Keratinocyte (primary cell): ENCODE measurements around the gene FMN1. TPM values are rescaled to one million over a fixed set of nuclear protein-coding genes. Genes with fewer than 3 reads are reported as not detected.

Source experiments
- DNase-seq: peaks from one replicate; pipeline ENCODE4 v3.0.0-alpha.2; 2011; ENCODE audit warnings: low read depth, missing footprints, low spot score
- FAIRE-seq: peaks from 2 replicates; lab custom pipeline; 2011; peaks lifted over from hg19 to GRCh38; lab: Jason Lieb, UNC
- H2AFZ ChIP-seq: 2 replicates; pipeline ENCODE4 v1.6.0; 2012; ENCODE audit warnings: low read length, control low read depth, inconsistent platforms; ENCODE audit not compliant: control insufficient read depth
- H3K27ac ChIP-seq: 2 replicates; pipeline ENCODE4 v1.5.1; 2011; ENCODE audit warnings: low read length; ENCODE audit not compliant: control insufficient read depth, insufficient read depth
- H3K27me3 ChIP-seq: 3 replicates; pipeline ENCODE4 v1.6.0; 2011; ENCODE audit warnings: low read length; ENCODE audit not compliant: control insufficient read depth, insufficient read depth; ENCODE audit errors: extremely low read depth
- H3K36me3 ChIP-seq, 2 experiments: 2 replicates in 1 of 2; 3 replicates in 1 of 2; pipeline ENCODE4 v1.5.1; 2011; ENCODE audit warnings: low read length in 2 of 2, mild to moderate bottlenecking in 1 of 2; ENCODE audit not compliant: control insufficient read depth in 2 of 2, insufficient read depth in 2 of 2; ENCODE audit errors: extremely low read depth in 1 of 2
- H3K4me1 ChIP-seq: 3 replicates; pipeline ENCODE4 v1.5.1; 2011; ENCODE audit warnings: low read length; ENCODE audit not compliant: control insufficient read depth, insufficient read depth; ENCODE audit errors: extremely low read depth
- H3K4me2 ChIP-seq: 3 replicates; pipeline ENCODE4 v1.6.0; 2011; ENCODE audit warnings: low read depth, low read length; ENCODE audit not compliant: control insufficient read depth, insufficient read depth; ENCODE audit errors: extremely low read depth
- H3K4me3 ChIP-seq, 3 experiments: fragments of 200-600 bp in 1 of 3; sonication (generic) in 1 of 3; 2 replicates in 2 of 3; 3 replicates in 1 of 3; pipeline ENCODE4 v1.5.1; 2011 to 2016; ENCODE audit warnings: low read length in 3 of 3, mild to moderate bottlenecking in 3 of 3, control low read depth in 2 of 3, inconsistent platforms in 1 of 3, low read depth in 1 of 3, mixed read lengths in 1 of 3, mixed run types in 1 of 3, moderate library complexity in 1 of 3; ENCODE audit not compliant: control insufficient read depth in 2 of 3, insufficient read depth in 2 of 3; ENCODE audit errors: extremely low read depth in 1 of 3
- H3K79me2 ChIP-seq: 2 replicates; pipeline ENCODE4 v1.6.0; 2012; ENCODE audit warnings: low read length; ENCODE audit not compliant: control insufficient read depth, insufficient read depth
- H3K9ac ChIP-seq: 3 replicates; pipeline ENCODE4 v1.6.0; 2011; ENCODE audit warnings: low read length; ENCODE audit not compliant: control insufficient read depth, insufficient read depth; ENCODE audit errors: extremely low read depth
- H3K9me1 ChIP-seq: 3 replicates; pipeline ENCODE4 v1.6.0; 2011; ENCODE audit warnings: low read length; ENCODE audit not compliant: control insufficient read depth, insufficient read depth; ENCODE audit errors: extremely low read depth
- H3K9me3 ChIP-seq: 2 replicates; pipeline ENCODE4 v1.5.1; 2012; ENCODE audit warnings: low read depth, low read length; ENCODE audit not compliant: control insufficient read depth
- H4K20me1 ChIP-seq: 3 replicates; pipeline ENCODE4 v1.6.0; 2011; ENCODE audit warnings: low read length; ENCODE audit not compliant: control insufficient read depth, insufficient read depth; ENCODE audit errors: extremely low read depth
- EZH2 ChIP-seq: IDR thresholded peaks from one replicate; pipeline ENCODE4 v1.6.1; 2012; ENCODE audit warnings: inconsistent platforms, mild to moderate bottlenecking, low read length, moderate library complexity
- dilution Hi-C: fragments of 300-500 bp; cut with MboI; formaldehyde crosslinking; loops from one replicate; pipeline ENCODE4 v1.7.0; 2020; ENCODE audit warnings: low sequenced_read_pairs; ENCODE audit not compliant: extremely low pct_ligation_motif_present
- polyA plus RNA-seq, 5 experiments: library from polyadenylated mRNA; depleted of rRNA in 3 of 5; stranded (reverse) in 3 of 5; stranded (forward) in 1 of 5; unstranded in 1 of 5; fragments of >200 nt; gene quantifications; 1 replicate in 1 of 5; 2 replicates in 3 of 5; 3 replicates in 1 of 5; pipeline versions ENCODE4 v1.2.1 to v1.2.3, GENCODE V29; 2011 to 2012; ENCODE audit warnings: missing spikeins in 2 of 5, low read depth in 1 of 5, low replicate concordance in 1 of 5
- TF ChIP-seq, protein P1 (sequence below), 3 experiments: IDR thresholded peaks in 1 of 3; conservative IDR thresholded peaks in 1 of 3; optimal IDR thresholded peaks in 1 of 3; 2 replicates in 2 of 3; 3 replicates in 1 of 3; pipeline versions ENCODE3 to v1.5.1; 2011; ENCODE audit warnings: low read length in 3 of 3, mild to moderate bottlenecking in 3 of 3, moderate library complexity in 2 of 3, control low read depth in 1 of 3, inconsistent platforms in 1 of 3; ENCODE audit not compliant: insufficient read depth in 2 of 3; ENCODE audit errors: extremely low read depth in 1 of 3

The FMN1 gene
- polyA plus RNA-seq, 1 donor (not counting 4 experiments of a cell fraction or from before 2014, with no cell fraction given): 0.71 TPM

DNA sequence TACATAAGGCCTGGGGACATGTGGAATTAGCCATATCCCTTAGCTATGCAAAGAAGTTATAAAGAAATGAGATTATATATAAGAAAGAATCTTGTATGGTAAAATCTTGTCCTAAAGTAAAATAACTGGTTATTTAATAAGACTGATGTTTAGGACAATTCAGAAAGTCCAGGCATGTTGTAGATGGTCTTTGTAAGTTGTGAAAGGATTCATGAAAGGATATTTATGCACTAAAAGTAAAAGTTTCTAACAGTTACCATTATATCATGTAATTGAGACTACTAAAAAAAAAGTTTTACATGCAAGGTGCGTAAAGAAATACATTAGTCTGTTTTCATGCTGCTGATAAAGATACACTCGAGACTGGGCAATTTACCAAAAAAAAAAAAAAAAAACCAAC is 146.3 kb downstream of the FMN1 start:
- no peaks in the 10 kb centered on the region for H3K9me3 ChIP-seq
- H3K27ac ChIP-seq: no peak overlapping the region
- dilution Hi-C loops: no loop called here
- no peak overlapping the region for H3K9ac ChIP-seq
- no peak overlapping the region for H2AFZ ChIP-seq
- no peak for DNase-seq
- no peaks in the 10 kb centered on the region for H3K9me1 ChIP-seq
- TF ChIP-seq, protein P1, sequence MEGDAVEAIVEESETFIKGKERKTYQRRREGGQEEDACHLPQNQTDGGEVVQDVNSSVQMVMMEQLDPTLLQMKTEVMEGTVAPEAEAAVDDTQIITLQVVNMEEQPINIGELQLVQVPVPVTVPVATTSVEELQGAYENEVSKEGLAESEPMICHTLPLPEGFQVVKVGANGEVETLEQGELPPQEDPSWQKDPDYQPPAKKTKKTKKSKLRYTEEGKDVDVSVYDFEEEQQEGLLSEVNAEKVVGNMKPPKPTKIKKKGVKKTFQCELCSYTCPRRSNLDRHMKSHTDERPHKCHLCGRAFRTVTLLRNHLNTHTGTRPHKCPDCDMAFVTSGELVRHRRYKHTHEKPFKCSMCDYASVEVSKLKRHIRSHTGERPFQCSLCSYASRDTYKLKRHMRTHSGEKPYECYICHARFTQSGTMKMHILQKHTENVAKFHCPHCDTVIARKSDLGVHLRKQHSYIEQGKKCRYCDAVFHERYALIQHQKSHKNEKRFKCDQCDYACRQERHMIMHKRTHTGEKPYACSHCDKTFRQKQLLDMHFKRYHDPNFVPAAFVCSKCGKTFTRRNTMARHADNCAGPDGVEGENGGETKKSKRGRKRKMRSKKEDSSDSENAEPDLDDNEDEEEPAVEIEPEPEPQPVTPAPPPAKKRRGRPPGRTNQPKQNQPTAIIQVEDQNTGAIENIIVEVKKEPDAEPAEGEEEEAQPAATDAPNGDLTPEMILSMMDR (optimal IDR thresholded peaks at IDR 0.05 in 1 of 3, IDR thresholded peaks at IDR 0.05 in 1 of 3, conservative IDR thresholded peaks at IDR 0.05 in 1 of 3; ENCODE audit: extremely low read depth in 1 of 3, insufficient read depth in 2 of 3, low read length in 3 of 3): no peak
- TF ChIP-seq EZH2: no peak
- no peak for FAIRE-seq
- H3K79me2 ChIP-seq: no peaks in the 10 kb centered on the region
- H3K36me3 ChIP-seq: no peaks in the 10 kb centered on the region
- no peaks in the 10 kb centered on the region for H3K27me3 ChIP-seq
- no peak overlapping the region for H3K4me3 ChIP-seq
- H4K20me1 ChIP-seq: no peaks in the 10 kb centered on the region
- no peak overlapping the region for H3K4me2 ChIP-seq
- H3K4me1 ChIP-seq: no peaks in the 10 kb centered on the region

DNA sequence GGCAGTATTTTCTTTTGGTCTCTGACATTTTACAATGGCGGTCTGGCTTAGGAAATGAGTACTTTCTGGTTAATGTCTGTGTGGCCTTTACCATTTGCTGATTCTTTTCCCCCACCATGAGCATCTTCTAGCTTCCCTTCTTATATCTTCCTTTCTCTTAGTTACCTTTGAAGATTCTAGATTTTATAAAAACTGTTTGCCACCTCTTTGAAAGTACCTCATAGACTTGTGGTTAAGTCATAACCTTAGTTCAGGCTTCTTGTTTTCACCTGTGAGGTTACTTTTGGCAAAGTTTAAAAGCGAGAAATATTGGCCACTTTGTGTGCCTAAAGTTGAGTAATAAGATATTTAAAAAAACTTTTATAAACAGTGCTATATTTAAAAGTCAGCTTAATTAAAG is 147.4 kb downstream of the FMN1 start:
- Histone ChIP-seq H3K9ac (no peak overlapping the region), H3K4me2 (no peak overlapping the region), H3K36me3 (no peaks in the 10 kb centered on the region), H3K9me1 (no peaks in the 10 kb centered on the region), H3K79me2 (no peaks in the 10 kb centered on the region), H3K4me3 (no peak overlapping the region), H3K27ac (no peak overlapping the region), H2AFZ (no peak overlapping the region), H4K20me1 (no peaks in the 10 kb centered on the region), H3K9me3 (no peaks in the 10 kb centered on the region), H3K4me1 (no peaks in the 10 kb centered on the region), H3K27me3 (no peaks in the 10 kb centered on the region)
- dilution Hi-C loops: no loop called here
- DNase-seq: no peak
- TF ChIP-seq, protein P1 (optimal IDR thresholded peaks at IDR 0.05 in 1 of 3, IDR thresholded peaks at IDR 0.05 in 1 of 3, conservative IDR thresholded peaks at IDR 0.05 in 1 of 3; ENCODE audit: extremely low read depth in 1 of 3, insufficient read depth in 2 of 3, low read length in 3 of 3): no peak
- TF ChIP-seq EZH2: no peak
- FAIRE-seq: no peak
